Endothelial cell of umbilical vein (primary cell): ENCODE measurements around the gene LFNG. TPM values are rescaled to one million over a fixed set of nuclear protein-coding genes. Genes with fewer than 3 reads are reported as not detected.

Source experiments
- BruUV-seq: library from RNA; stranded (reverse); fragments of 400-500 nt; replicated peaks from 2 replicates; lab custom pipeline; 2021; lab: Mats Ljungman, UMichigan
- CTCF ChIA-PET: fragments of 300-600, 350-600 bp; sonication (Branson Sonifier 250); formaldehyde crosslinking; loops from one replicate; lab custom pipeline; 2021; ENCODE audit warnings: antibody characterized with exemption, inconsistent platforms; lab: Charles Lee
- POLR2A ChIA-PET: fragments of 300-600, 350-600 bp; sonication (Branson Sonifier 250); formaldehyde crosslinking; loops from one replicate; lab custom pipeline; 2021; ENCODE audit warnings: antibody characterized with exemption, inconsistent platforms; lab: Charles Lee
- DNase-seq: peaks from one replicate; pipeline ENCODE4 v3.0.0-alpha.2; 2011; ENCODE audit warnings: low read depth, low spot score
- FAIRE-seq: peaks from 2 replicates; lab custom pipeline; 2011; peaks lifted over from hg19 to GRCh38; lab: Jason Lieb, UNC
- H2AFZ ChIP-seq: 2 replicates; pipeline ENCODE4 v1.6.0; 2012; ENCODE audit warnings: low read depth, low read length, control low read depth, inconsistent platforms
- H3K27ac ChIP-seq: 2 replicates; pipeline ENCODE4 v1.5.1; 2011; ENCODE audit warnings: low read depth, mild to moderate bottlenecking, control low read depth, low read length, moderate library complexity; ENCODE audit not compliant: insufficient read depth
- H3K27me3 ChIP-seq, 2 experiments: 2 replicates each; pipeline versions ENCODE4 v1.6.0 to v1.6.1; 2011; ENCODE audit warnings: low read length in 2 of 2, mixed read lengths in 1 of 2; ENCODE audit not compliant: control insufficient read depth in 2 of 2, insufficient read depth in 2 of 2
- H3K36me3 ChIP-seq, 2 experiments: 2 replicates in 1 of 2; 3 replicates in 1 of 2; pipeline ENCODE4 v1.5.1; 2011; ENCODE audit warnings: low read length in 2 of 2, mild to moderate bottlenecking in 1 of 2, moderate library complexity in 1 of 2; ENCODE audit not compliant: control insufficient read depth in 2 of 2, insufficient read depth in 2 of 2; ENCODE audit errors: extremely low read depth in 1 of 2
- H3K4me1 ChIP-seq: 3 replicates; pipeline ENCODE4 v1.5.1; 2011; ENCODE audit warnings: mild to moderate bottlenecking, low read length; ENCODE audit not compliant: control insufficient read depth, insufficient read depth; ENCODE audit errors: extremely low read depth
- H3K4me2 ChIP-seq: 2 replicates; pipeline ENCODE4 v1.6.1; 2011; ENCODE audit warnings: low read length, control low read depth, mixed read lengths; ENCODE audit not compliant: insufficient read depth
- H3K4me3 ChIP-seq, 3 experiments: fragments of 200-600 bp in 1 of 3; sonication (generic), shearing (Covaris generic) in 1 of 3; replicated peaks in 1 of 3; 2 replicates each; pipeline ENCODE4 v1.5.1; 2011 to 2016; ENCODE audit warnings: control low read depth in 3 of 3, low read length in 3 of 3, mild to moderate bottlenecking in 2 of 3, inconsistent platforms in 1 of 3, low read depth in 1 of 3, moderate library complexity in 1 of 3; ENCODE audit not compliant: insufficient read depth in 1 of 3
- H3K79me2 ChIP-seq: 2 replicates; pipeline ENCODE4 v1.6.0; 2012; ENCODE audit warnings: low read length, inconsistent platforms; ENCODE audit not compliant: control insufficient read depth, insufficient read depth
- H3K9ac ChIP-seq: replicated peaks from 2 replicates; pipeline ENCODE3; 2011; ENCODE audit warnings: low read length, control low read depth; ENCODE audit not compliant: insufficient read depth; ENCODE audit errors: extremely low read depth
- H3K9me1 ChIP-seq: replicated peaks from 3 replicates; pipeline ENCODE4 v1.6.0; 2011; ENCODE audit warnings: mild to moderate bottlenecking, low read length; ENCODE audit not compliant: control insufficient read depth, insufficient read depth; ENCODE audit errors: extremely low read depth
- H3K9me3 ChIP-seq: replicated peaks from 2 replicates; pipeline ENCODE4 v1.5.1; 2012; ENCODE audit warnings: low read length, inconsistent platforms; ENCODE audit not compliant: control insufficient read depth, insufficient read depth
- H4K20me1 ChIP-seq: replicated peaks from 2 replicates; pipeline ENCODE3; 2011; ENCODE audit warnings: mild to moderate bottlenecking, low read length; ENCODE audit not compliant: control insufficient read depth, insufficient read depth; ENCODE audit errors: extremely low read depth
- CTCF ChIP-seq, 2 donors: IDR thresholded peaks; 1 replicate in 1 of 2; 2 replicates in 1 of 2; pipeline ENCODE4 v1.5.1; 2011; ENCODE audit warnings: low read length in 2 of 2, mild to moderate bottlenecking in 2 of 2, moderate library complexity in 2 of 2, control low read depth in 1 of 2, inconsistent platforms in 1 of 2, low read depth in 1 of 2; ENCODE audit not compliant: insufficient read depth in 1 of 2; ENCODE audit errors: extremely low read depth in 1 of 2
- EZH2 ChIP-seq: IDR thresholded peaks from 2 replicates; pipeline ENCODE4 v1.6.1; 2012; ENCODE audit warnings: borderline replicate concordance, low read depth, mild to moderate bottlenecking, moderate library complexity, low read length, inconsistent platforms; ENCODE audit not compliant: severe bottlenecking
- FOS ChIP-seq: IDR thresholded peaks from 2 replicates; pipeline ENCODE4 v1.6.1; 2011; ENCODE audit warnings: mild to moderate bottlenecking, low read length, moderate library complexity, borderline replicate concordance; ENCODE audit not compliant: insufficient read depth
- GATA2 ChIP-seq: IDR thresholded peaks from 2 replicates; pipeline ENCODE4 v1.7.0; 2011; ENCODE audit warnings: low read depth, mild to moderate bottlenecking, moderate library complexity, mixed read lengths, low read length; ENCODE audit not compliant: insufficient read length, insufficient read depth
- JUN ChIP-seq: IDR thresholded peaks from 2 replicates; pipeline ENCODE4 v1.6.1; 2011; ENCODE audit warnings: borderline replicate concordance, low read depth; ENCODE audit not compliant: insufficient read length, insufficient read depth
- MAX ChIP-seq: IDR thresholded peaks from 2 replicates; pipeline ENCODE4 v1.6.1; 2011; ENCODE audit not compliant: insufficient read depth, insufficient read length
- MYC ChIP-seq: IDR thresholded peaks from one replicate; pipeline ENCODE4 v1.6.1; 2011; ENCODE audit warnings: mild to moderate bottlenecking, low read depth, low read length
- POLR2A ChIP-seq: IDR thresholded peaks from 2 replicates; pipeline ENCODE4 v1.6.1; 2012; ENCODE audit warnings: low read depth, mild to moderate bottlenecking, control low read depth, low read length
- POLR2AphosphoS5 ChIP-seq: IDR thresholded peaks from 2 replicates; pipeline ENCODE4 v1.6.1; 2012; ENCODE audit warnings: low read depth, mild to moderate bottlenecking, control low read depth, low read length, moderate library complexity; ENCODE audit not compliant: insufficient read depth
- dilution Hi-C: fragments of 300-500 bp; cut with MboI; formaldehyde crosslinking; loops from one replicate; pipeline ENCODE4 v1.15.0; 2019; ENCODE audit warnings: low sequenced_read_pairs; ENCODE audit not compliant: extremely low pct_ligation_motif_present
- intact Hi-C: fragments of 100-400 bp; cut with micrococcal nuclease; formaldehyde crosslinking; loops from one replicate; pipeline ENCODE4 v1.10.0; 2022
- polyA plus RNA-seq, 4 experiments: library from polyadenylated mRNA; depleted of rRNA in 3 of 4; stranded (reverse) in 3 of 4; unstranded in 1 of 4; fragments of >200 nt; gene quantifications; 2 replicates each; pipeline versions ENCODE4 v1.2.1 to v1.2.3, GENCODE V29; 2011 to 2012; ENCODE audit warnings: missing spikeins in 1 of 4
- total RNA-seq: library from RNA; stranded (reverse); gene quantifications from 2 replicates; pipeline ENCODE4 v1.2.3, GENCODE V29; 2021

Gene LFNG
- total and polyA plus RNA-seq, 2 donors (not counting 3 experiments of a cell fraction or from before 2014, with no cell fraction given), result 12.6 to 13.1 TPM

GRCh38 chr7:2495418-2496299 lies 23.9 kb upstream of the LFNG start:
- TF ChIP-seq JUN (no peak), POLR2A (no peak), POLR2AphosphoS5 (no peak), EZH2 (no peak), GATA2 (no peak), MYC (no peak), CTCF (IDR thresholded peaks at IDR 0.05; ENCODE audit: extremely low read depth in 1 of 2, insufficient read depth in 1 of 2, low read depth in 1 of 2, low read length in 2 of 2) (no peak), FOS (no peak), MAX (no peak)
- Histone ChIP-seq H3K9ac (no peak overlapping the region), H3K36me3 (no peaks in the 10 kb centered on the region), H3K9me1 (no peaks in the 10 kb centered on the region), H3K4me2 (no peak overlapping the region), H3K79me2 (no peaks in the 10 kb centered on the region), H3K27me3 (no peaks in the 10 kb centered on the region), H3K4me1 (no peaks in the 10 kb centered on the region), H3K9me3 (no peaks in the 10 kb centered on the region), H3K4me3 (no peak overlapping the region), H4K20me1 (no peaks in the 10 kb centered on the region), H2AFZ (no peak overlapping the region), H3K27ac (no peak overlapping the region)
- dilution Hi-C loops (no loop called here), intact Hi-C loops (no loop called here)
- ChIA-PET POLR2A (no interaction called here), CTCF (no interaction called here)
- FAIRE-seq (no peak), DNase-seq (no peak)
- no TSS peak for BruUV-seq
